Naive thymus-derived CD4-positive, alpha-beta T cell (primary cell): ENCODE results near the gene AP1S3. TPM values are rescaled to one million over a fixed set of nuclear protein-coding genes. Genes with fewer than 3 reads are reported as not detected.

Experiments
- ATAC-seq: fragments of 150-1000 bp; cut with Tn5 transposase; 2 replicates; pipeline ENCODE4 v1.10.0; 2021; ENCODE audit warnings: mild to moderate bottlenecking, moderate library complexity
- CTCF ChIA-PET: fragments of 350-600 bp; sonication (Branson Sonifier 250); formaldehyde crosslinking; loops from one replicate; lab custom pipeline; 2021; ENCODE audit warnings: antibody characterized with exemption; lab: Charles Lee
- POLR2A ChIA-PET: fragments of 350-600 bp; sonication (Branson Sonifier 250); formaldehyde crosslinking; loops from one replicate; lab custom pipeline; 2021; ENCODE audit warnings: antibody characterized with exemption, inconsistent platforms; lab: Charles Lee
- DNase-seq, 9 donors: peaks; one replicate each; pipeline versions ENCODE4 v3.0.0 to v3.0.0-alpha.2; 2020 to 2022; ENCODE audit warnings: mixed read lengths in 1 of 9
- H3K27ac ChIP-seq: one replicate; pipeline ENCODE4 v1.7.0; 2013; ENCODE audit warnings: mild to moderate bottlenecking, low read depth, low read length, moderate library complexity
- H3K27me3 ChIP-seq, 2 donors: one replicate each; pipeline ENCODE4 v1.7.0; 2013; ENCODE audit warnings: low read length in 2 of 2, mild to moderate bottlenecking in 2 of 2, moderate library complexity in 2 of 2; ENCODE audit not compliant: control insufficient read depth in 2 of 2, insufficient read depth in 2 of 2
- H3K36me3 ChIP-seq, 3 experiments: 1 replicate in 2 of 3; 2 replicates in 1 of 3; pipeline ENCODE4 v1.7.0; 2013; ENCODE audit warnings: low read length in 3 of 3, mild to moderate bottlenecking in 3 of 3, moderate library complexity in 1 of 3; ENCODE audit not compliant: insufficient read depth in 3 of 3, control insufficient read depth in 2 of 3
- H3K4me1 ChIP-seq, 2 donors: one replicate each; pipeline ENCODE4 v1.7.0; 2013; ENCODE audit warnings: low read length in 2 of 2, mild to moderate bottlenecking in 2 of 2, moderate library complexity in 1 of 2; ENCODE audit not compliant: control insufficient read depth in 2 of 2, insufficient read depth in 2 of 2
- H3K4me3 ChIP-seq: 2 replicates; pipeline ENCODE4 v1.7.0; 2013; ENCODE audit warnings: mild to moderate bottlenecking, low read length
- H3K9me3 ChIP-seq, 3 experiments: 1 replicate in 2 of 3; 2 replicates in 1 of 3; pipeline ENCODE4 v1.7.0; 2013; ENCODE audit warnings: low read length in 3 of 3; ENCODE audit not compliant: control insufficient read depth in 2 of 3
- H3K27ac Mint-ChIP-seq, 9 donors: one replicate each; pipeline ENCODE4 v1.8.0; 2020 to 2022; ENCODE audit warnings: mixed read lengths in 9 of 9, mild to moderate bottlenecking in 8 of 9, moderate library complexity in 5 of 9, inconsistent platforms in 2 of 9
- H3K27me3 Mint-ChIP-seq, 5 donors: one replicate each; pipeline ENCODE4 v1.8.0; 2021 to 2022; ENCODE audit warnings: mixed read lengths in 5 of 5, mild to moderate bottlenecking in 1 of 5
- H3K36me3 Mint-ChIP-seq, 5 donors: one replicate each; pipeline ENCODE4 v1.8.0; 2020 to 2022; ENCODE audit warnings: mixed read lengths in 5 of 5, mild to moderate bottlenecking in 3 of 5, inconsistent platforms in 1 of 5
- H3K4me1 Mint-ChIP-seq, 7 donors: one replicate each; pipeline ENCODE4 v1.8.0; 2020 to 2022; ENCODE audit warnings: mixed read lengths in 7 of 7, mild to moderate bottlenecking in 3 of 7, inconsistent platforms in 1 of 7
- H3K4me3 Mint-ChIP-seq, 10 donors: one replicate each; pipeline ENCODE4 v1.8.0; 2020 to 2022; ENCODE audit warnings: mild to moderate bottlenecking in 10 of 10, mixed read lengths in 10 of 10, moderate library complexity in 6 of 10, inconsistent platforms in 2 of 10
- H3K9me3 Mint-ChIP-seq, 11 donors: one replicate each; pipeline ENCODE4 v1.8.0; 2020 to 2022; ENCODE audit warnings: mixed read lengths in 11 of 11, mild to moderate bottlenecking in 4 of 11, inconsistent platforms in 1 of 11, moderate library complexity in 1 of 11
- intact Hi-C, 2 donors: fragments of 100-400 bp; cut with micrococcal nuclease; formaldehyde crosslinking; loops; one replicate each; pipeline ENCODE4 v1.15.1; 2023
- polyA plus RNA-seq, 2 donors: library from polyadenylated mRNA; unstranded; fragments of 300-500 nt; fragmentation: Illumina TruSeq; gene quantifications; one replicate each; pipeline ENCODE4 v1.2.3, GENCODE V29; 2021
- total RNA-seq, 6 experiments: library from RNA in 5 of 6; stranded (reverse) in 5 of 6; gene quantifications; 1 replicate in 5 of 6; 2 replicates in 1 of 6; pipeline ENCODE4 v1.2.3 and lab custom pipeline; 2021 to 2026

Gene AP1S3
- total and polyA plus RNA-seq, 7 experiments from 2014 or later = 0.53 to 8.2 (median 1.6) TPM

- POLR2A ChIA-PET = no interaction called here
- Histone ChIP-seq H3K9me3 (no peaks in the 10 kb centered on the region), H3K4me3 (no peak overlapping the region), H3K27me3 (no peaks in the 10 kb centered on the region), H3K27ac (no peak overlapping the region), H3K4me1 (no peaks in the 10 kb centered on the region), H3K36me3 (no peaks in the 10 kb centered on the region)
- H3K4me1 Mint-ChIP-seq = peaks cover 0 to 1% (median 0%) of the 10 kb centered on the region in 7 donors
- no peak overlapping the region for H3K4me3 Mint-ChIP-seq
- H3K27me3 Mint-ChIP-seq = peaks cover 0 to 24% (median 11%) of the 10 kb centered on the region in 5 donors
- peaks cover 0 to 5% (median 3%) of the 10 kb centered on the region in 11 donors for H3K9me3 Mint-ChIP-seq
- ATAC-seq (no peak), DNase-seq (no peak)
- CTCF ChIA-PET = no interaction called here
- no peak overlapping the region for H3K27ac Mint-ChIP-seq
- intact Hi-C loops = no loop called here
- H3K36me3 Mint-ChIP-seq = peaks cover 0 to 4% (median 0%) of the 10 kb centered on the region in 5 donors
Observed at GRCh38 chr2:223735659-223736244, 101.6 kb downstream of the AP1S3 start.

DNA sequence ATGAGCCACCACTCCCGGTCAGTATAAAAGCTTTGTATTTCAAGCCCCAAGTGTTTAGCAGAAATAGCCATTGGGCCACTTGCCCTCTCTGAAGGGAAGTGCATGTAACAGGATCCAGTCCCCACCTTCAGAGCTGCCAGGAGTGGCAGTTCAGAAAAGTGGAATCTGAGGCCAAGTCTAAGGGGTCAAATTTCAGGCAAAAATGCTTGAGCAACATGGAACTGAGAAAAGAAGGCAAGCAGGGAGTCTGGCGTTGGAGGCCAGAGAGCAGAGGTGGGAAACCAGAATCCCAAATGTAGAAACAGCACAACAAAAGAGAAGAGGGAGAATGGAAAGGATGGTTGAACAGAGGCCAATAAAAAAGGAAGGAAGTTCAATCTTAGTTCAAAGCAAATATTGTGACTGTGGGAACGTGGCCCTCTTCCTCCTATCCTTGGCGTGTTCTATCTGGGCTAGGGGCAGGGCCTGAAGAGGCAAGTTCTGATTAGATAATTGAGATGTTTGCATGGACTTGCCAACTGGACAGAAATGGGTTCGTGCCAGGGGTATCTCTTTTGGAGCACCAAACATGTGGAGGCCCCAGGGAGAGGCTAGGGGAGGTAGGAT lies 102.2 kb downstream of the AP1S3 start:
- Histone ChIP-seq H3K27me3 (no peaks in the 10 kb centered on the region), H3K4me1 (no peaks in the 10 kb centered on the region), H3K9me3 (no peaks in the 10 kb centered on the region), H3K36me3 (no peaks in the 10 kb centered on the region), H3K4me3 (no peak overlapping the region), H3K27ac (no peak overlapping the region)
- Mint-ChIP-seq H3K27me3 (peaks cover 0 to 24% (median 11%) of the 10 kb centered on the region in 5 donors), H3K27ac (no peak overlapping the region), H3K36me3 (peaks cover 0 to 4% (median 0%) of the 10 kb centered on the region in 5 donors), H3K4me1 (peaks cover 0 to 1% (median 0%) of the 10 kb centered on the region in 7 donors), H3K4me3 (no peak overlapping the region), H3K9me3 (peaks cover 0 to 5% (median 3%) of the 10 kb centered on the region in 11 donors)
- intact Hi-C loops = no loop called here
- ATAC-seq = no peak
- no peak for DNase-seq
- ChIA-PET CTCF (no interaction called here), POLR2A (no interaction called here)

DNA sequence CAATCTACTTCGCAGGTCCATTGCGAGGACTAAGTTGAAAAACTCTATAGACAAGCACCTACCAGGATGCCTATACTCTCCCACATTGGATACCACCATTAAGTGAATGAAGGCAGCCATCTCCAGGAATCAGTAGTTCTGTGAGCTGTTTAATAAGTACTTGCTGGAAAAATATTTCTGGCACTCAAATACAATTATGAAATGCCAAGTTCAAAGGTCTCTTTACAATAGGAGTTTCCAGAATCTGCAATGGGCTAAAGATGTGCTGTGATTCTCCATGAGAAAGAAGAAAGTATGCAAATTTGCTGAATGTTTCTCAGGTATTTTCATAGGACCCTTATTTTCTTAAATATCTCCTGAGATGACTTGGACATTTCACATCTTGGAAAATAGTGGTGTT lies 103.0 kb downstream of the AP1S3 start:
- POLR2A ChIA-PET = no interaction called here
- no peak for ATAC-seq
- CTCF ChIA-PET = no interaction called here
- no peaks in the 10 kb centered on the region for H3K4me1 ChIP-seq
- H3K9me3 Mint-ChIP-seq = peaks cover 0 to 5% (median 3%) of the 10 kb centered on the region in 11 donors
- peaks cover 0 to 4% (median 0%) of the 10 kb centered on the region in 5 donors for H3K36me3 Mint-ChIP-seq
- intact Hi-C loops = no loop called here
- H3K27ac Mint-ChIP-seq = no peak overlapping the region
- no peak for DNase-seq
- H3K4me3 Mint-ChIP-seq = no peak overlapping the region
- H3K27me3 Mint-ChIP-seq = peaks cover 0 to 19% (median 7%) of the 10 kb centered on the region in 5 donors
- no peaks in the 10 kb centered on the region for H3K27me3 ChIP-seq
- H3K27ac ChIP-seq = no peak overlapping the region
- no peaks in the 10 kb centered on the region for H3K36me3 ChIP-seq
- no peak overlapping the region for H3K4me3 ChIP-seq
- no peaks in the 10 kb centered on the region for H3K9me3 ChIP-seq
- H3K4me1 Mint-ChIP-seq = peaks cover 0 to 1% (median 0%) of the 10 kb centered on the region in 7 donors

DNA sequence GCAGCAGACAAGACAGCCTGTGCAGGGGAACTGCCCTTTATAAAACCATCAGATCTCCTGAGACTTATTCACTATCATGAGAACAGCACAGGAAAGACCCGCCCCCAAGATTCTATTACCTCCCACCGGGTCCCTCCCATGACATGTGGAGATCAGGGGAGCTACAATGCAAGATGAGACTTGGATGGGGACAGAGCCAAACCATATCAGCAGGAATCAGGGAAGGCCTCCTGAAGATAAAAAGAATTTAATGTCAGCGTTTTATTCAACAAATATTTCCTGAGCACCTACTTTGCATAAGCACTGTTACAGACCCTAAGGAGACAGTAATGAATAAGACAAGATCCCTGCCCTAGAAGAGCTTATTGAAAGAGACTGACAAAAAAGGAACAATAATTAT lies 105.0 kb downstream of the AP1S3 start:
- intact Hi-C loops = no loop called here
- H3K4me1 Mint-ChIP-seq = peaks cover 0 to 1% (median 0%) of the 10 kb centered on the region in 7 donors
- ATAC-seq (no peak), DNase-seq (no peak)
- H3K9me3 ChIP-seq = no peaks in the 10 kb centered on the region
- no peaks in the 10 kb centered on the region for H3K4me1 ChIP-seq
- no peak overlapping the region for H3K27ac Mint-ChIP-seq
- no peak overlapping the region for H3K27ac ChIP-seq
- H3K4me3 Mint-ChIP-seq = no peak overlapping the region
- ChIA-PET CTCF (no interaction called here), POLR2A (interaction anchor here (0.6 kb wide), 1 partner anchor 11 kb away, joined by 3 read pairs; no protein-coding TSS in a partner anchor)
- peaks cover 0 to 10% (median 3%) of the 10 kb centered on the region in 5 donors for H3K27me3 Mint-ChIP-seq
- H3K36me3 ChIP-seq = no peaks in the 10 kb centered on the region
- peaks cover 0 to 5% (median 3%) of the 10 kb centered on the region in 11 donors for H3K9me3 Mint-ChIP-seq
- no peaks in the 10 kb centered on the region for H3K27me3 ChIP-seq
- H3K36me3 Mint-ChIP-seq = peaks cover 0 to 4% (median 0%) of the 10 kb centered on the region in 5 donors
- H3K4me3 ChIP-seq = no peak overlapping the region

DNA sequence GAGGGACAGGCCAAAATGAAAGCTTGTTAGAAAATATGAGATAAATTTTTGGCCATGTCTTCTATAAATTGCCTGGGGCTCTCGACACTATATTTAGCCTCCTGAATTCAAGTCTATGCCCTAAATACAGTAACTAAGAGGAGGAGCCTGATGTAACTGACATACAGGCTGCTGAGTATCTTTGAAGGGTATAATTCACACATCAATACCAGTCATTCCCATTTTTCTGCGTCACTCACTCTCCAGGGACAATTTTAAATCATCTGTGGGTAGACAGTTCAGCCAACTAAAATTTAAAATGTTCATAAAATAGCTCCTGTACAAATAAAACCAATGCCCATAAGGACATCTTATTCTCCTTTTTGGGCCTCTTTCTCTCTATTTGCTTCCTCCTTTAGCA lies 105.9 kb downstream of the AP1S3 start:
- Histone ChIP-seq H3K4me3 (no peak overlapping the region), H3K27me3 (no peaks in the 10 kb centered on the region), H3K36me3 (no peaks in the 10 kb centered on the region), H3K27ac (no peak overlapping the region), H3K9me3 (no peaks in the 10 kb centered on the region), H3K4me1 (no peaks in the 10 kb centered on the region)
- Mint-ChIP-seq H3K4me1 (peaks cover 0 to 1% (median 0%) of the 10 kb centered on the region in 7 donors), H3K27me3 (peaks cover 0 to 7% (median 3%) of the 10 kb centered on the region in 5 donors), H3K27ac (no peak overlapping the region), H3K36me3 (peaks cover 0 to 4% (median 0%) of the 10 kb centered on the region in 5 donors), H3K9me3 (peaks cover 0 to 5% (median 3%) of the 10 kb centered on the region in 11 donors), H3K4me3 (no peak overlapping the region)
- intact Hi-C loops = no loop called here
- ChIA-PET POLR2A (no interaction called here), CTCF (interaction anchor here (0.7 to 0.8 kb wide), 2 partner anchors 33 to 269 kb away, joined by 3 to 4 read pairs; no protein-coding TSS in a partner anchor)
- DNase-seq = no peak
- no peak for ATAC-seq

- Mint-ChIP-seq H3K4me1 (peaks cover 0 to 1% (median 0%) of the 10 kb centered on the region in 7 donors), H3K27ac (no peak overlapping the region), H3K36me3 (peaks cover 0 to 4% (median 0%) of the 10 kb centered on the region in 5 donors), H3K9me3 (peaks cover 0 to 5% (median 2%) of the 10 kb centered on the region in 11 donors), H3K27me3 (peaks cover 0 to 7% (median 5%) of the 10 kb centered on the region in 5 donors), H3K4me3 (no peak overlapping the region)
- Histone ChIP-seq H3K4me1 (no peaks in the 10 kb centered on the region), H3K4me3 (no peak overlapping the region), H3K27ac (no peak overlapping the region), H3K9me3 (no peaks in the 10 kb centered on the region), H3K27me3 (no peaks in the 10 kb centered on the region), H3K36me3 (no peaks in the 10 kb centered on the region)
- DNase-seq = no peak
- intact Hi-C loops = loop anchor here (5.0 to 10.0 kb wide), 3 partner anchors 33 to 225 kb away; partner anchors contain the start of gene MRPL44 (in 1 of the 2)
- CTCF ChIA-PET = no interaction called here
- ATAC-seq = no peak
- POLR2A ChIA-PET = no interaction called here
Observed at GRCh38 chr2:223729781-223730180, 107.6 kb downstream of the AP1S3 start.
